Measurements from ENCODE around the gene LDHD. TPM values are rescaled to one million over a fixed set of nuclear protein-coding genes. Genes with fewer than 3 reads are reported as not detected.

LDHD gene
- total and polyA plus RNA-seq, 9 of the 15 experiments (the other 6 are each of a cell fraction or from before 2014, with no cell fraction given), result 0.19 to 0.86 (median 0.54) TPM; not detected in 3

- no peak for TF ChIP-seq ZNF507 (tag; conservative IDR thresholded peaks at IDR 0.05)
- peak; percentile 88; the same call in 1 of the 2 replicates for TF ChIP-seq NR4A1 (CRISPR knock-in tag; IDR thresholded peaks at IDR 0.05)
- TF ChIP-seq NR4A1 (tag; IDR thresholded peaks at IDR 0.05), result no peak
- TF ChIP-seq NEUROD1 (IDR thresholded peaks at IDR 0.05; ENCODE audit: borderline replicate concordance, low read depth, low read length, partially characterized antibody), result peak; percentile 46
- TF ChIP-seq NRF1 (conservative IDR thresholded peaks at IDR 0.05 in 1 of 2, IDR thresholded peaks at IDR 0.05 in 1 of 2), result 0 out of 4 replicates have a peak, but pooled peaks have one; percentile 7 to 23
- TF ChIP-seq DMBX1 (CRISPR knock-in tag; IDR thresholded peaks at IDR 0.05; ENCODE audit: borderline replicate concordance), result peak; percentile 66
- TF ChIP-seq FOS (IDR thresholded peaks at IDR 0.05; ENCODE audit: extremely low read depth, insufficient read length), result no peak
- TF ChIP-seq CHD4 (IDR thresholded peaks at IDR 0.05; ENCODE audit: insufficient read depth, insufficient replicate concordance, low read depth, low read length, poor library complexity, severe bottlenecking), result no peak
- no peak for TF ChIP-seq NR3C1 (CRISPR knock-in tag; IDR thresholded peaks at IDR 0.05)
- no peak for TF ChIP-seq ZNF41 (CRISPR knock-in tag; conservative IDR thresholded peaks at IDR 0.05)
- no peak for TF ChIP-seq SUPT5H (IDR thresholded peaks at IDR 0.05)
- no peak for TF ChIP-seq DDX20 (tag; IDR thresholded peaks at IDR 0.05; ENCODE audit: low read depth)
- no peak for TF ChIP-seq ZNF77 (CRISPR knock-in tag; IDR thresholded peaks at IDR 0.05)
- no peak for TF ChIP-seq ZBTB5 (IDR thresholded peaks at IDR 0.05)
- TF ChIP-seq MAX (CRISPR knock-in tag; IDR thresholded peaks at IDR 0.05), result peak; percentile 92
- peak in 2 of 3 experiments; percentile 18 to 48 for TF ChIP-seq YY1 (IDR thresholded peaks at IDR 0.05; ENCODE audit: borderline replicate concordance in 1 of 3, control insufficient read depth in 1 of 3, extremely low read depth in 1 of 3, insufficient read depth in 3 of 3, insufficient read length in 1 of 3, insufficient replicate concordance in 2 of 3, low read depth in 1 of 3, low read length in 2 of 3)
- TF ChIP-seq POLR2B (IDR thresholded peaks at IDR 0.05; ENCODE audit: low read depth, partially characterized antibody), result no peak
- TF ChIP-seq POLR2AphosphoS2 (IDR thresholded peaks at IDR 0.05; ENCODE audit: low read length), result no peak
- no peak for TF ChIP-seq SMAD2 (IDR thresholded peaks at IDR 0.05; ENCODE audit: low read depth, low read length)
- TF ChIP-seq EHMT2 (IDR thresholded peaks at IDR 0.05), result no peak
- TF ChIP-seq NFATC3 (IDR thresholded peaks at IDR 0.05), result no peak
- TF ChIP-seq TCF3 (CRISPR knock-in tag; IDR thresholded peaks at IDR 0.05), result peak; percentile 71
- no peak for TF ChIP-seq ZNF398 (CRISPR knock-in tag; IDR thresholded peaks at IDR 0.05)
- 0 out of 2 replicates have a peak, but pooled peaks have one; percentile 37 for TF ChIP-seq CC2D1A (IDR thresholded peaks at IDR 0.05)
- TF ChIP-seq RCOR1 (IDR thresholded peaks at IDR 0.05; ENCODE audit: borderline replicate concordance in 1 of 2, low read depth in 2 of 2, low read length in 2 of 2), result peak in 1 of 2 experiments; percentile 82; a peak in 2 of 4 replicates
These were observed 41.5 kb downstream of the LDHD start (continued) for GRCh38 chr16:75074920-75075687.
